GM19452 (cell line): ENCODE data around the gene PCDH10.

ENCODE experiments used
- ATAC-seq: cut with Tn5 transposase; IDR thresholded peaks from one replicate; pipeline ENCODE4 v1.9.1; 2021; ENCODE audit not compliant: unreplicated experiment

Gene PCDH10

GRCh38 chr4:133148690-133149363, at the start of gene PCDH10:
PCDH10 (plus strand) TSS chr4:133149294; CDS start chr4:133150141, 847 bp downstream.
- ATAC-seq: peak; percentile 62

GRCh38 chr4:133102043-133102442, 47.1 kb upstream of the PCDH10 start:
- no peak for ATAC-seq

- ATAC-seq: no peak
These were observed 46.3 kb upstream of the PCDH10 start for GRCh38 chr4:133102612-133103409.

GRCh38 chr4:133112641-133113040, 36.5 kb upstream of the PCDH10 start:
- no peak for ATAC-seq

GRCh38 chr4:133124746-133125145, 24.3 kb upstream of the PCDH10 start:
- no peak for ATAC-seq

DNA sequence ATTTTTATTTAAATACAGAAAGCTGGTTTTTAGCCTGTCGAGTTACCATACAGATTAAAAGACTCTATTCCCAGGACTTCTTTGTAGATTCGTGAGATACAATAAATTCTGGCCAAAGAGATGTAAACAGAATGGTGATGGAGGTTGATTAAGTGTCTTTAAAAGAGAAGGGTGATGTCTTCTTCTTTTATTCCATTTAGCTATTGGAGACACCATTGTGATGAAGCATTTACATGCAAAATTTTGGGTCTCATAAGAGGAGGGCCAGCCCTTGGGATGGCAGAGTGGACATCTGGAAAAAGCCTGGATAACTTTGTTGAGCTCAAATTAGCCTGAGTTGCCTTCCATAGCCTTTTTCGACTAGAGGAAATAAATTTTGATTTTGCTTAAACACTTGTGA, 21.6 kb upstream of the PCDH10 start:
- ATAC-seq: no peak

DNA sequence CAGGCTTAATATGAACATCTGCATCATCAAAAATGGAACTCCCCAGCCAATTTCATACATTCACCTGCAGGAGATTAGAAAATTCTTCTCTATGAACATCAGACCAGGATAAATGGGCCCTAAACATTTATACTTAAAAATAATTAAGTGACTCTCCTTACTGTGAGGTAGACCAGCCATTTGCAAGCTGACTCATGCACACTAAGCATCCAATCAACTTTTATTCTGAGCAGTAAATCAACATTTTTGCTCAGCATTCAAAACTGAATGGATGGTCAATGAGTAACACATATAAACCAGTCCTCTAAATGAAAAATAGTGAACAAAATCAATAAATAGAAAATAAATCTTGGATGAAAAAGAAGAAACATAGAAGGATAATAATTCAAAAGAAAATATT, 19.9 kb upstream of the PCDH10 start:
- ATAC-seq: no peak

GRCh38 chr4:133130171-133130570, 18.9 kb upstream of the PCDH10 start:
- no peak for ATAC-seq

GRCh38 chr4:133131829-133132460, 17.1 kb upstream of the PCDH10 start:
- ATAC-seq: no peak

DNA sequence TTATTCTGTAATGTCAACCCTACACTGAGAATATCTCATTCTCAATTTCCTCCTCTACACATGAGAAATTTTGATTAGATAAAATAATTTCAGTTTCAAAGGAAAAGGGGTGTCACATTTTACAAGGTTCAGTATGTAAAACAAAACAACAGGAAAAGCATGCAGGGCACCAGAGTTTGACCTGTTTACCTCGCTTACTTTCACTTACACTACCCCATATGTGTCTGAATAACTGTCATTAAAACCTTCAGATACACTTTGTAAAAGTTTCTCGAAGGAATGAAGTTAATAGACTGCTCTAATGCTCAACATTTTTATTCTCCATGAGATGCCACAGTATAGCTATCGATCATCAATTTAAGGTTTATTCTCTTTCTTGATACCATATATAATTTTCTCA, 12.3 kb upstream of the PCDH10 start:
- ATAC-seq: no peak

DNA sequence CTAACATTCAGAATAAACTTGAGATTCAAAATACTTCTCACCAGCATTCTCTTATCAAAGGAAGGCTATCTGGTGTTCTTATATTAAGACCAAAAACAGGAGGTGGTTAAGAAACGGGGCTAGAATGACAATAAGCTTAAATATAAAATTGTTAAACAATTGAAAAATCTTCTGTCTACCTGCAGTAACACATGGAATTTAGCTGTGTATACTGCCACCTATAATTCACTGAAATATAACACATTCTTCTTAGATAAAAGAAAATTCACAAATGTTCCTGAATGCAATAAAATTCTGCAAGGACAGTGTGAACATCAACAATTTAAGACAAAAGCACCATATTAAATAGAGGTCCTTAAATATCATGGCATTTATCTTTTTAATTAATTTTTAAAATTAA, 11.5 kb upstream of the PCDH10 start:
- no peak for ATAC-seq

DNA sequence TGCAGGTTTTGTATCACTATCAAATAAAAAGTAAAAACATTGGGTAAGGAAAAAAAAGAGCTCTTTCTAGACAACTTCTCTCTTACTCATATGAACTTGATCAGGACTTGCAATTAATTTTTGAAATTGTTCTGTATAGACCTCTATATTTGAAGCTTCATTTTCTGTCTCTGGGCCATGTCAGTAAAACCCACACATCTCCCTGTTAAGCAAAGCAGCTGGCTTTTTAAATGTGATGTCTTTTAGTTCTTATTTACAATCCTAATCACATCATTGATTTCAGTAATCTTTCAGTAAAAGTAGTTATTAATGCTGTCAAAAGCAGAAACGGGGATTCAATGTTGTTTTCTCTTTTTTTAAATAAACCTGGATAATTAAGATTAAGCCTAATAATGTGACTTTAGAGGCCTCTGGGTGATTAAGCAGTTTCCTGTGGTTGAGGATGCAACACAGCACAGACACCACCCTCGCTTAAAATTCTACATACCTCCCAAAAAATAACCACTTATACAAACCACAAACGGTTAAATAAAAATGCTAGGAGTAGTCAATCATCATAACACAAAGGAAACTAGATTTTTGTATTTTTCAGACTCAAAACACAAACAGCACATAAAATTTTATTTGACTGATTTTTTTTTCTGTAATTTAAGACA, 5.2 kb upstream of the PCDH10 start:
- no peak for ATAC-seq

GRCh38 chr4:133145241-133145640, 3.9 kb upstream of the PCDH10 start:
- ATAC-seq: no peak

DNA sequence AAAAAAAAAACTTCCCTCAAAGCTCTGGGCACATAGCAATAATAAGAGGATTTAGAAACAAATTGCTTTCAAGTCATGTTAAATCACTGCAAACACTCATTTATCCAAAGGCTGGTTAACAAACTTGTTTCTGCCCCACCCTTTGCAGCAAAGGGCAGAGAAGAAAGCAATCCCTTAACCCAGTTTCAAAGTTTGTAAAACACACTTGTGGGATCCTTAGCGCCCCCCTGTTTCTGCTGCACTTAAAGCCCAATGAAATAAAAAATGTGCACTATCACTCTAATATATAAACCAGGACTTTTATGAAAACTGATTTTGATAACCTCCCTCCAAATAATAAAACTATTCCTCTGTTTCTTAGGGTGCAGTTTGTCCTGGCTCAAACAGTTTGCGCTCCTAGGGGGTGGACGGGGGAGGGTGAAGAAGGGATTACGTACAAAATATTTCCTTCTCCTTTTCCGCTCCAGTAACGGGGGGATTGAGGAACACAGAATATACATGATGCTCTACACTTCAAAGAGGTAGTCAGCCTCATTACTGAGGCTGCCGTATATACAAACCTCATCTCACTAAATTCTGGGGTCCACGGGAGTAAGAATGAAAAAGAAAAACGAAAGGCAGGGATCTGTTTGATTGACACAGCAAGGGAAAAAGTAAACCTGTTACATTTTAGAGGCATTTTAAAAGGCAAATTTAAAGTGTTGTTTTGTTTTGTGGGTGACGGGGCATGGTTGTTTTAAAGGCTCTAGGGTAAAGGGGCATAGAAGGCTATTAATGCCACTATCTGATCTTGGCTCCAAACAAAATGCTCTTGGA, 3.1 kb upstream of the PCDH10 start:
- ATAC-seq: no peak

DNA sequence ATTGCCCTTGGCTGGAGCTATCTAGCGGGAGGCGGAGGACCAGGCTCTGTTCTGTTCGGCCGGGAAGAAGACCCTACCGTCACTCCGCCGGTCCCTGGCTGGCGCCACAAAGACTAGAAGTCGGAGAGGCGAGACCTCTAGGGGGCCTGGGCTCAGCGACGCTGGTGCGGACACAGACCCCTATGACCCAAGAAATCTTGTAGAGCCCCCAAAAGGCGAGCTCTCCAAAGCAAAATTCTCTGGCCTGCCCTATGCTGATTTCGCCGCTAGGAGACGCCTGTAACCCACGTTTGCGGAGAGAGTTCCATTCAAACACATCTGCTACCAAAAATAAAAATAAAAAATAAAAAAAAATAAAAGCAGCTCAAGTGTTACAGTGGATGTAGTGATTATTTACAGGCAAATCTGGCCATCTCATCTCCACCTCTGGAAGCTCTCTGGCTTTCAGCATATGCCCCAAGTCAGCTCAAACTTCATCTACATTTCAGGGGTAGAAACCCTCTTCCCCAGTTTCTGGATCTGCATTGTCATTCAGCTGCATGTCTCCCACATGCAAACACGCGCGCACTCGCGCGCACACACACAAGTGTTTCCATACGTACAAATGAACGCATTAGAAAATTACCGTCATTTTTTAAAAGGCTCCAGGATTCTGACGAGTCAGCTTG, 2.4 kb upstream of the PCDH10 start:
- no peak for ATAC-seq

- ATAC-seq: no peak
These were observed 1.7 kb upstream of the PCDH10 start for GRCh38 chr4:133147286-133147821.

DNA sequence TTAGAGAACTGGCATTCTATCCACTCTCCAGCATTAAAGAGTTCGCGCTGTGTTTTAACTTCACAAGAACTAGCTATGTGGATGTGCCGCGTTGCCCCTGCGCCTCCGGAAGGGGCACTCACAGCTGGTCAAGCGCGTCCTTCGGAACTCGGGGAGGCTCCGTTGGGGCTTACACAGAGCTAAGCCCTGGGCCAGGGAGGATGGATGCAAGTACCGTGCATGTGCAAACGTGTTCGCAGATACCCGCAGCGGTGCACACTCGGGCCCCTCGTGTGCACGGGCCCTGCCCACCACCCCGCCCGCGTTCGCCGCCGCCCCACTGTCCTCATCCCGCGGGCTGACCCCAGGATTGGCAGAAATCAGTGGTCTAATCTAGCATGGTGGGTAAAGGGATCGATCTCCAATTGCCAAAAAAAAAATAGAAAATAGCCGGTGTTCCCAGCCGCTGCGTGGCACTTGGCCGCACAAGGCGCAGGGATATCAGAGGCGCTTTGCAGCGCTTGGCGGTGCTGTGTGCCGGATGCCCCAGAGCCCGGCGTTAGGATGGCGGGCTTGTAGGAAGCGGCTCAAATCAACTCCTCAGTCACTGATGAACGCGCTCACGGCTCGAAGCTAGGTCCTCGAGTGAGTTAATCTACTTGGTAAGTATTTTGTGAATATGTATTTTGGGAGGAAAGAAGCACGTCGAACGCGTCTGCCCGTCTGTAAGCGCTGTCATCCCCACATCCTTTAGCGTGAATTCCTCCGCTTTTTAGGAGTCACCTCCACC, 989 bp upstream of the PCDH10 start:
- ATAC-seq: no peak

DNA sequence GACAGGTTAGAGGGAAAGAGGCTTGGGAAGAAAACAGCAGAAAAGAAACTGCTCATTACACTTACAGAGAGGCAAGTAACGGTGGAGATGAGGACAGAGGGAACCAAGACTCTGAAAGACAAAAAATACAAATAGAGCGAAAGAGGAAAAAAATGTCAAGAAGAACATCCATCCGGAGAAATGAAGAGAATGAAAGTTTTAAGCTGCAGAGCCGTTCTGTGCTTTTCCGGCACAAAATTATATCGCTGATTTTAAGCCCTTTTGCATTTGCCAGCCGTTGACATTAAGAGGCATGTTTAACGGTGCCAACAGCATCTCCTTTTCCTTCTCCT, 236 bp downstream of the PCDH10 start:
- no peak for ATAC-seq

- no peak for ATAC-seq
These were observed 908 bp downstream of the PCDH10 start for GRCh38 chr4:133149932-133150471.
